Kidney (tissue), 14 donors: ENCODE data around the gene FAM111B. TPM values are rescaled to one million over a fixed set of nuclear protein-coding genes. Genes with fewer than 3 reads are reported as not detected.

Source experiments
- DNase-seq, 5 donors: peaks; one replicate each; pipeline ENCODE4 v3.0.0-alpha.2; 2013 to 2020
- FAIRE-seq: peaks from 2 replicates; lab custom pipeline; 2012; peaks lifted over from hg19 to GRCh38; lab: Jason Lieb, UNC
- H3K27ac ChIP-seq, 2 donors: one replicate each; pipeline ENCODE4 v1.7.0; 2013; ENCODE audit warnings: low read depth in 2 of 2, low read length in 2 of 2, inconsistent platforms in 1 of 2
- H3K27me3 ChIP-seq: one replicate; pipeline ENCODE4 v1.7.1; 2013; ENCODE audit warnings: low read length, inconsistent platforms; ENCODE audit not compliant: control insufficient read depth, insufficient read depth
- H3K36me3 ChIP-seq, 3 donors: one replicate each; pipeline versions ENCODE4 v1.7.0 to v1.7.1; 2013; ENCODE audit warnings: low read length in 3 of 3, control low read depth in 1 of 3, inconsistent platforms in 1 of 3; ENCODE audit not compliant: insufficient read depth in 3 of 3, control insufficient read depth in 2 of 3
- H3K4me1 ChIP-seq, 3 donors: one replicate each; pipeline versions ENCODE4 v1.7.0 to v1.7.1; 2013; ENCODE audit warnings: low read length in 3 of 3, inconsistent platforms in 1 of 3, low read depth in 1 of 3; ENCODE audit not compliant: control insufficient read depth in 2 of 3, insufficient read depth in 2 of 3
- H3K4me3 ChIP-seq, 3 donors: one replicate each; pipeline versions ENCODE4 v1.7.0 to v1.8.1; 2013; ENCODE audit warnings: low read length in 3 of 3, control low read depth in 1 of 3, inconsistent platforms in 1 of 3
- H3K9ac ChIP-seq, 3 donors: one replicate each; pipeline versions ENCODE4 v1.7.0 to v1.7.1; 2013; ENCODE audit warnings: low read length in 3 of 3, control low read depth in 1 of 3, inconsistent platforms in 1 of 3
- H3K9me3 ChIP-seq, 3 donors: one replicate each; pipeline versions ENCODE4 v1.7.0 to v1.7.1; 2013; ENCODE audit warnings: low read length in 3 of 3, control low read depth in 1 of 3, inconsistent platforms in 1 of 3; ENCODE audit not compliant: control insufficient read depth in 2 of 3, insufficient read depth in 1 of 3
- intact Hi-C: fragments of 100-400 bp; cut with DNase I; formaldehyde crosslinking; loops from one replicate; pipeline ENCODE4 v1.11.1; 2022
- polyA plus RNA-seq: library from polyadenylated mRNA; stranded (reverse); fragments of 350-450 nt; fragmentation: Illumina TruSeq; extraction: RNeasy Lipid Tissue Mini Kit (QIAGEN cat#74804); gene quantifications from one replicate; pipeline ENCODE4 v1.2.3, GENCODE V29; 2014; ENCODE audit warnings: low read depth, low replicate concordance; ENCODE audit not compliant: insufficient read depth
- total RNA-seq: library from RNA; stranded (reverse); fragmentation: NEBNext Ultra II Directional; extraction: Animal tissue kit (Norgen Biotek cat#: 25700); gene quantifications from one replicate; pipeline ENCODE4 v1.2.1, GENCODE V29; 2021
- TF ChIP-seq, protein P1 (sequence below): IDR thresholded peaks from 3 replicates; pipeline ENCODE4 v1.5.1; 2012; ENCODE audit warnings: mild to moderate bottlenecking, moderate library complexity, borderline replicate concordance; ENCODE audit not compliant: insufficient read depth; ENCODE audit errors: extremely low read depth
- donor health status: control.
- donor health status: control.
- donor health status: control.
- donor health status: control.
- donor health status: control.
- donor health status: DM: yes; HTN: yes; CAD: no.
- donor health status: Normal renal cell carcinoma (clear cell type).

FAM111B gene
- total and polyA plus RNA-seq, 2 donors from 2014 or later, result 0.17 to 2.2 TPM

DNA sequence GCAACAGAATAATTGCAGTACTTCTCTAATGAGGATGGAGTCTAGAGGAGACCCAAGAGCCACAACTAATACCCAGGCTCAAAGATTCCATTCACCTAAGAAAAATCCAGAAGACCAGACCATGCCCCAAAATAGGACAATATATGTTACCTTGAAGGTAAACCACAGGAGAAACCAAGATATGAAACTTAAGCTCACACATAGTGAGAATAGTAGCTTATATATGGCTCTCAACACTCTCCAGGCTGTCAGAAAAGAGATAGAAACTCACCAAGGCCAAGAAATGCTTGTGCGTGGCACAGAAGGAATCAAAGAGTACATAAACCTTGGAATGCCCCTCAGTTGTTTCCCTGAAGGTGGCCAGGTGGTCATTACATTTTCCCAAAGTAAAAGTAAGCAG lies 44.7 kb downstream of the FAM111B start:
- Histone ChIP-seq H3K27ac (no peak overlapping the region), H3K9me3 (no peaks in the 10 kb centered on the region), H3K4me3 (no peak overlapping the region), H3K4me1 (no peaks in the 10 kb centered on the region), H3K36me3 (peaks cover 0 to 6% (median 3%) of the 10 kb centered on the region in 3 donors), H3K9ac (no peak overlapping the region), H3K27me3 (no peaks in the 10 kb centered on the region)
- FAIRE-seq (no peak), DNase-seq (no peak)
- intact Hi-C loops, result no loop called here
- TF ChIP-seq, protein P1, sequence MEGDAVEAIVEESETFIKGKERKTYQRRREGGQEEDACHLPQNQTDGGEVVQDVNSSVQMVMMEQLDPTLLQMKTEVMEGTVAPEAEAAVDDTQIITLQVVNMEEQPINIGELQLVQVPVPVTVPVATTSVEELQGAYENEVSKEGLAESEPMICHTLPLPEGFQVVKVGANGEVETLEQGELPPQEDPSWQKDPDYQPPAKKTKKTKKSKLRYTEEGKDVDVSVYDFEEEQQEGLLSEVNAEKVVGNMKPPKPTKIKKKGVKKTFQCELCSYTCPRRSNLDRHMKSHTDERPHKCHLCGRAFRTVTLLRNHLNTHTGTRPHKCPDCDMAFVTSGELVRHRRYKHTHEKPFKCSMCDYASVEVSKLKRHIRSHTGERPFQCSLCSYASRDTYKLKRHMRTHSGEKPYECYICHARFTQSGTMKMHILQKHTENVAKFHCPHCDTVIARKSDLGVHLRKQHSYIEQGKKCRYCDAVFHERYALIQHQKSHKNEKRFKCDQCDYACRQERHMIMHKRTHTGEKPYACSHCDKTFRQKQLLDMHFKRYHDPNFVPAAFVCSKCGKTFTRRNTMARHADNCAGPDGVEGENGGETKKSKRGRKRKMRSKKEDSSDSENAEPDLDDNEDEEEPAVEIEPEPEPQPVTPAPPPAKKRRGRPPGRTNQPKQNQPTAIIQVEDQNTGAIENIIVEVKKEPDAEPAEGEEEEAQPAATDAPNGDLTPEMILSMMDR, result no peak

DNA sequence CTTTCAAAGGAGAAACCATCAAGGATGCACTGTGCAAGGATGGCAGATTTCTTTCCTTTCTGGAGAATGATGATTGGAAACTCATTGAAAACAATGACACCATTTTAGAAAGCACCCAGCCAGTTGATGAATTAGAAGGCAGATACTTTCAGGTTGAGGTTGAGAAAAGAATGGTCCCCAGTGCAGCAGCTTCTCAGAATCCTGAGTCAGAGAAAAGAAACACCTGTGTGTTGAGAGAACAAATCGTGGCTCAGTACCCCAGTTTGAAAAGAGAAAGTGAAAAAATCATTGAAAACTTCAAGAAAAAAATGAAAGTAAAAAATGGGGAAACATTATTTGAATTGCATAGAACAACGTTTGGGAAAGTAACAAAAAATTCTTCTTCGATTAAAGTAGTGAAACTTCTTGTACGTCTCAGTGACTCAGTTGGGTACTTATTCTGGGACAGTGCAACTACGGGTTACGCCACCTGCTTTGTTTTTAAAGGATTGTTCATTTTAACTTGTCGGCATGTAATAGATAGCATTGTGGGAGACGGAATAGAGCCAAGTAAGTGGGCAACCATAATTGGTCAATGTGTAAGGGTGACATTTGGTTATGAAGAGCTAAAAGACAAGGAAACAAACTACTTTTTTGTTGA lies 45.4 kb downstream of the FAM111B start:
- Histone ChIP-seq H3K9ac (no peak overlapping the region), H3K9me3 (no peaks in the 10 kb centered on the region), H3K27ac (no peak overlapping the region), H3K36me3 (peaks cover 0 to 6% (median 3%) of the 10 kb centered on the region in 3 donors), H3K4me1 (no peaks in the 10 kb centered on the region), H3K27me3 (no peaks in the 10 kb centered on the region), H3K4me3 (no peak overlapping the region)
- intact Hi-C loops, result no loop called here
- TF ChIP-seq, protein P1, result no peak
- no peak for FAIRE-seq
- no peak for DNase-seq

DNA sequence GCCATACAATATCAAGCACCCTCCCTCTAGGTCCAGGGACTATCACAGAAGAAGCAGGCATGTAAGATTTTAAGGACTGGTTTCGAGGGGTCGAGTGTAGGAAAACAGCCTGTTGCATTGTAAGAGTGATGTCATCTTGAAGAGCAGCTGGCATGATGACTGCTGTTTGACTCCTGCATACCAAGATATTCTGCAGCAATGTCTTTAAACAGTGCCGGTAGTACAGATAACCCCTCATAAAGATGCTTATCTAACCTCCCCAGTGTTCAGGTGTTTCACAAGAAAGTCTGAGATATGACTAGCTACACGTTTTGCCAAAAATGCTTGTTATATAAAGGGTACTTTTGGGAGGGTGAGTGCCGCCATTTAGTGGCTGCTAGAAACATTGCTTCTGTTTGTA lies 47.6 kb downstream of the FAM111B start:
- no peak for DNase-seq
- FAIRE-seq, result no peak
- intact Hi-C loops, result no loop called here

More for the DNA sequence above, 47.6 kb downstream of the FAM111B start:
- Histone ChIP-seq H3K9me3 (no peaks in the 10 kb centered on the region), H3K9ac (no peak overlapping the region), H3K27me3 (no peaks in the 10 kb centered on the region), H3K4me1 (no peaks in the 10 kb centered on the region), H3K36me3 (peaks cover 0 to 3% (median 0%) of the 10 kb centered on the region in 3 donors), H3K4me3 (no peak overlapping the region), H3K27ac (no peak overlapping the region)
- TF ChIP-seq, protein P1, result no peak
